Uterus (tissue), 2 donors: ENCODE measurements around the gene IPO4.

Source experiments
- CTCF ChIP-seq, 4 experiments: fragments of 200-600 bp in 2 of 4; fragments of 450-650 bp in 2 of 4; sonication (generic) in 2 of 4; IDR thresholded peaks; one replicate each; pipeline ENCODE4 v1.5.1; 2016 to 2019; ENCODE audit warnings: antibody characterized with exemption in 4 of 4, mild to moderate bottlenecking in 2 of 4, moderate library complexity in 1 of 4
- POLR2A ChIP-seq, 2 donors: fragments of 450-650 bp; IDR thresholded peaks; one replicate each; pipeline ENCODE4 v1.6.1; 2016; ENCODE audit warnings: antibody characterized with exemption in 2 of 2, mild to moderate bottlenecking in 1 of 2, moderate library complexity in 1 of 2

- no peak for TF ChIP-seq CTCF (IDR thresholded peaks at IDR 0.05)
- no peak for TF ChIP-seq POLR2A (IDR thresholded peaks at IDR 0.05)
Observed at GRCh38 chr14:24183014-24183481, 5.6 kb downstream of the IPO4 start.
